ENCODE results near the gene GREB1L. TPM values are rescaled to one million over a fixed set of nuclear protein-coding genes. Genes with fewer than 3 reads are reported as not detected.

GREB1L gene
- total RNA-seq, 4 donors from 2014 or later: 5.1 to 17.8 (median 6.9) TPM

DNA sequence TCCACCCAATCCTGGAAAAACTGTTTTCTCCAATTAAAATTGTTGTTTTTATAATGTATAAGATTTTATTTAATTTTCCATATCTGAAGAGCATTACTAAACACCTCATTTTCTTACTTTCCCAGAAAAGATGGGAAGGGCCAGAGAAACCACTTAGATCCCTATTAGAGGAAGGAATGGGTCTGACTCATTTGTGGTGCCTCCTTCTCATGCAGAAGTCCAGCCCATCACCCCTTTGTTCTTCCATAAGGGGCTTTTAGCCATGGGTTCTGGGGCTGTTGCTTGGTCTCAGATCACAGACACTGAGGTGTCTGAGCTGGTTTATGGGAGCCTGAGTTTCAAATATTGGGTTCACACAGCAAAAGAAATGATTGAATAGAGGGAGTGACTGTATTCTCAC is 206.3 kb downstream of the GREB1L start:
- Histone ChIP-seq H3K4me1 (no peaks in the 10 kb centered on the region), H3K27ac (no peak overlapping the region), H3K27me3 (no peaks in the 10 kb centered on the region), H3K4me3 (no peak overlapping the region), H3K9me3 (no peaks in the 10 kb centered on the region), H3K36me3 (no peaks in the 10 kb centered on the region)
- DNase-seq (ENCODE audit: low spot score in 2 of 2): no peak
- TF ChIP-seq EP300 (IDR thresholded peaks at IDR 0.05) (no peak), POLR2A (IDR thresholded peaks at IDR 0.05) (no peak)
- TF ChIP-seq, protein P1, sequence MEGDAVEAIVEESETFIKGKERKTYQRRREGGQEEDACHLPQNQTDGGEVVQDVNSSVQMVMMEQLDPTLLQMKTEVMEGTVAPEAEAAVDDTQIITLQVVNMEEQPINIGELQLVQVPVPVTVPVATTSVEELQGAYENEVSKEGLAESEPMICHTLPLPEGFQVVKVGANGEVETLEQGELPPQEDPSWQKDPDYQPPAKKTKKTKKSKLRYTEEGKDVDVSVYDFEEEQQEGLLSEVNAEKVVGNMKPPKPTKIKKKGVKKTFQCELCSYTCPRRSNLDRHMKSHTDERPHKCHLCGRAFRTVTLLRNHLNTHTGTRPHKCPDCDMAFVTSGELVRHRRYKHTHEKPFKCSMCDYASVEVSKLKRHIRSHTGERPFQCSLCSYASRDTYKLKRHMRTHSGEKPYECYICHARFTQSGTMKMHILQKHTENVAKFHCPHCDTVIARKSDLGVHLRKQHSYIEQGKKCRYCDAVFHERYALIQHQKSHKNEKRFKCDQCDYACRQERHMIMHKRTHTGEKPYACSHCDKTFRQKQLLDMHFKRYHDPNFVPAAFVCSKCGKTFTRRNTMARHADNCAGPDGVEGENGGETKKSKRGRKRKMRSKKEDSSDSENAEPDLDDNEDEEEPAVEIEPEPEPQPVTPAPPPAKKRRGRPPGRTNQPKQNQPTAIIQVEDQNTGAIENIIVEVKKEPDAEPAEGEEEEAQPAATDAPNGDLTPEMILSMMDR (IDR thresholded peaks at IDR 0.05): no peak

DNA sequence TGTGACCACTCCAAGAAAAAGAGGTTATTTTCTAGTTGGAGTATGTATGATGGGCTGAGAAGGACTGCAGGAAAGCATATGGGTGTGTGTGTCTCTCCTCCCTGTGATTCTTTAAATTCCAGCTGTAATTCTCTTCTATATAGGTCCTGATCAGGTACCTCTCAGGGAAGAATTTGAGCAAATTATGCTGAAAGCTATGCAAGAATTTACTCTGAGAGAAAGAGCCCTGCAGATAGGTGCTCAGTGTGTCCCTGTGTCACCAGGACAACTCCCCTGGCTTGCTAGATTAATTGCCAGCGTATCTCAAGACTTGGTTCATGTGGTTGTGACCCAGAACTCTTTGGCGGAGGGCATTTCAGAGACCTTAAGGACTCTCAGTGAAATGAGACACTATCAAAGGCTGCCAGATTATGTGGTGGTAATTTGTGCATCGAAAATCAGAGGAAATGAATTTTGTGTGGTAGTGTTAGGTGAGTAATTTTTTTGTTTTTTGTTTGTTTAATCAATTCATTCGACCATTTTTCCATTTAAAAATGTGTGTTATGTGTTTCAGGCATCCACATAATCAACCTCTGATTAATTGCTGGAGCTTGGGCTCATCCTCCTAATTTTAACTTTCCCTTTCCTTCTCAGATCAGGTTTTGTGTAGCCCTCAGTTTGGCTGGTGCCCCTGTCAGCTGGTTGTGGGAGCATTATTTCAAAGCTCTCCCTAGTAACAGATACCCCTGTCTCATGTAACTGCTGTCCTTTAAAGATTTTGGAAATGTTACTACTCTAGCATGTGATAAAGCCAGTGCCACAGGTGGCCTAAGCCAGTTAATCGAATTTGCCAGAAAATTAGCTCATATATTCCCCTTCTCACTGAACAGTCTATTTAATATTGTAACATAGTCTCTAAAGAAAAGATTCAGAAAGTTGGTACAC is 207.6 kb downstream of the GREB1L start:
- Histone ChIP-seq H3K4me1 (no peaks in the 10 kb centered on the region), H3K27ac (no peak overlapping the region), H3K4me3 (no peak overlapping the region), H3K36me3 (no peaks in the 10 kb centered on the region), H3K9me3 (no peaks in the 10 kb centered on the region), H3K27me3 (no peaks in the 10 kb centered on the region)
- TF ChIP-seq, protein P1 (IDR thresholded peaks at IDR 0.05): no peak
- TF ChIP-seq EP300 (IDR thresholded peaks at IDR 0.05): no peak
- TF ChIP-seq POLR2A (IDR thresholded peaks at IDR 0.05): no peak
- WGBS, 2 donors: 82 to 83% methylated on average over 5 of the region's 5 CpGs
- no peak for DNase-seq (ENCODE audit: low spot score in 2 of 2)

DNA sequence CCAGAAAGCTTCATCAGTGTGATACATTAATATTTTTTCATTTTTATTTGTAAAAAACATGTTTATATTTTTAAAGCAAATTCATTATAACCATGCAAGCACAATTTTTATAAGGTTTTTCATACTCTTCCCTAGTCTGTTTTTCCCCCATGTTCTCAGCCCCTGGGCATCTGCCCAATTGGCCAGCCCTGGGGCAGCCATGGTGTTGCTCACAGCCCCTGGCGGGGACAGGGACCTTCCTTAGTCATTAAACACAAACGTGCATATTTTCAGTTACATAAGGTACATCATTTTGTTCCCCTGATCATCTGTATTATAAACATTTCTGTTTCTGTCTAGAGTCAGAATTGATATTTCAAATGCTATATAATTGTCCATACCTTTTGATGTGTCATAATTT is 208.5 kb downstream of the GREB1L start:
- no peak overlapping the region for H3K27ac ChIP-seq
- H3K27me3 ChIP-seq: no peaks in the 10 kb centered on the region
- no peaks in the 10 kb centered on the region for H3K4me1 ChIP-seq
- H3K9me3 ChIP-seq: no peaks in the 10 kb centered on the region
- no peaks in the 10 kb centered on the region for H3K36me3 ChIP-seq
- no peak overlapping the region for H3K4me3 ChIP-seq
- 73 to 77% methylated on average over 2 of the region's 2 CpGs for WGBS, 2 donors
- DNase-seq (ENCODE audit: low spot score in 2 of 2): no peak
- TF ChIP-seq, protein P1 (IDR thresholded peaks at IDR 0.05): no peak
- no peak for TF ChIP-seq EP300 (IDR thresholded peaks at IDR 0.05)
- no peak for TF ChIP-seq POLR2A (IDR thresholded peaks at IDR 0.05)

DNA sequence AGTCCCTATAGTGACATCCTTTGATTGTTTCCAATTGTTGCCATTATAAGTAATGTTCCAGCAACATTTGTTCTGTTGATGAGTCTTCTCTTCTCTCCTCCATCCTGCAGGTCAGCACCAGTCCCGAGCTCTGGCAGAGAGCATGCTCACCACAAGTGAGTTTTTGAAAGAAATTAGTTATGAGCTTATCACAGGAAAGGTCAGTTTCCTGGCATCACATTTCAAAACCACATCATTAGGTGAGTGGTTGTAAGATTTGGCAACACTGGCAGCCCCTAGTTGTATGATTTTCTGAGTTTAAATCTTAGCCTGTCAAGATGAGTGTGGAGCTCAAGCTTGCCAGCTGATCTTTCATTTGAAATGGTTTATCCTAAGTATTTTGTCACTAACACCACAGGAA is 208.9 kb downstream of the GREB1L start:
- Histone ChIP-seq H3K4me3 (no peak overlapping the region), H3K27ac (no peak overlapping the region)
- WGBS, 2 donors: 36 to 72% methylated on average over 1 of the region's 1 CpG

DNA sequence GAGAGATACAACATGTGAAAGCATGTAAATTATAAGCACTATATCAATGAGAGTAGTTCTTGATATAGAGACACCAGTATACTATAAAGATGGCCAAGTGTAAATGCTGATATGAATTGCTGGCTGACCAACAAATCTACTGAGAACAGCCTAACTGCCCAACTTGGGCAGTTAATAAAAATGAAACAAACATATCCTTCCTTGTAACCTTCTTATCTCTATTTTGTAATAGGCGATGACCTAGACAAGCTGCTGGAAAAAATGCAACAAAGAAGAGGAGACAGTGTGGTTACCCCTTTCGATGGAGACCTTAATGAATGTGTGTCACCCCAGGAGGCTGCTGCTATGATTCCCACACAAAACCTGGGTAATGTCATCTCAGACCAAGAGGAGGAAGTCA is 209.8 kb downstream of the GREB1L start:
- TF ChIP-seq POLR2A (IDR thresholded peaks at IDR 0.05) (no peak), EP300 (IDR thresholded peaks at IDR 0.05) (no peak)
- TF ChIP-seq, protein P1 (IDR thresholded peaks at IDR 0.05): no peak
- no peaks in the 10 kb centered on the region for H3K9me3 ChIP-seq
- H3K27me3 ChIP-seq: no peaks in the 10 kb centered on the region
- no peaks in the 10 kb centered on the region for H3K4me1 ChIP-seq
- DNase-seq (ENCODE audit: low spot score in 2 of 2): no peak
- no peak overlapping the region for H3K27ac ChIP-seq
- no peak overlapping the region for H3K4me3 ChIP-seq
- no peaks in the 10 kb centered on the region for H3K36me3 ChIP-seq
- WGBS, 2 donors: 80 to 89% methylated on average over 2 of the region's 2 CpGs

More for the DNA sequence above, 208.9 kb downstream of the GREB1L start:
- no peaks in the 10 kb centered on the region for H3K9me3 ChIP-seq
- no peaks in the 10 kb centered on the region for H3K4me1 ChIP-seq
- H3K36me3 ChIP-seq: no peaks in the 10 kb centered on the region
- no peak for DNase-seq (ENCODE audit: low spot score in 2 of 2)
- H3K27me3 ChIP-seq: no peaks in the 10 kb centered on the region
- TF ChIP-seq EP300 (IDR thresholded peaks at IDR 0.05): no peak
- no peak for TF ChIP-seq POLR2A (IDR thresholded peaks at IDR 0.05)
- TF ChIP-seq, protein P1 (IDR thresholded peaks at IDR 0.05): no peak

All from tibial nerve (tissue), 4 donors.